ENCODE measurements around the gene RBM23.
"Not testable (repeated sequence)": the region's sequence is repeated elsewhere in the genome, so short reads cannot be mapped to it uniquely, and the experiment has no call there.

RBM23 gene

GRCh38 chr14:22860377-22860776 lies 58.6 kb downstream of the RBM23 start:
- DNase-seq = not testable (repeated sequence)

DNA sequence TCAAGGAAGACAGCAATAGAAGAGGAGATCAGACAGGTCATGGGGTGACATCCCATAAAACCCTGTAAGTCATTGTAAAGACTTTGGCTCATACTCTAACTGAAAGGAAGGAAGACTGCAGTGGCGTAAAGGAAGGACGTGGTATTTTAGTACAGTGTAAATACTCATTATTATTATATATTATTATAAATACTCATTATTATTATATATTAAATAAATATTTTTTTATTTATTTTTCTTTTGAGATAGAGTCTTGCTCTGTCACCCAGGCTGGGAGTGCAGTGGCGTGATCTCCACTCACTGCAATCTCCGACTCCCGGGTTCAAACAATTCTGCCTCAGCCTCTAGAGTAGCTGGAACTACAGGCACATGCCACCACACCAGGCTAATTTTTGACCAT lies 62.5 kb downstream of the RBM23 start:
- DNase-seq = no peak

DNA sequence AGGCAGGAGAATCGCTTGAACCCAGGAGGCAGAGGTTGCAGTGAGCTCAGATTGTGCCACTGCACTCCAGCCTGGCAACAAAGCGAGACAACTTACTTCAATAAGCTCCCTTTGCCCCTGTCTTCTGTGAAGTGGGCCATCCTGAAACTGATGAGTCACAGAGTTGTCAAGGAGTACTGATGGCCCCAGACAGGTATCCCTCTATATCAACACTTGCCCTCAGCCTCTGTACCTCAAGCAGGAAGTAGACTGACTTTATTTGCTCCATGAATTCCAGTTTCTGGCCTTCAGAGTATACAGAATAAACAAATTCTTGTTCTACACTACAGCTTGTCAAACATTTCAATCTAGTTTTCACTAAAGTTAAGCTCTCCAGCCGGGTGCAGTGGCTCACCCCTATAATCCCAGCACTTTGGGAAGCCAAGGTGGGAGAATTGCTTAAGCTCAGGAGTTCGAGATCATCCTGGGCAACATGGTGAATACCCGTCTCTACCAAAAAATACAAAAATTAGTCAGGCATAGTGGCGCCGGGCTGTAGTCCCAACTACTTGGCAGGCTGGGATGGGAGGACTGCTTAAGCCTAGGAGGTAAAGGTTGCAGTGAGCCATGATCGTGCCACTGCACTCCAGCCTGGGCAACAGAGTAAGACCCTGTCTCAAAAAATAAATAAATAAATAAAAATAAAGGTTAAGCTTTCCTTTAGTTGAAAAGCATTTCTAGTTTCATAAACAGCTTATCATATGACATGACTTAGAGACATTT lies 63.8 kb downstream of the RBM23 start:
- no peak for DNase-seq

- DNase-seq = not testable (repeated sequence)
These were observed 64.7 kb downstream of the RBM23 start for GRCh38 chr14:22854296-22854695.

DNA sequence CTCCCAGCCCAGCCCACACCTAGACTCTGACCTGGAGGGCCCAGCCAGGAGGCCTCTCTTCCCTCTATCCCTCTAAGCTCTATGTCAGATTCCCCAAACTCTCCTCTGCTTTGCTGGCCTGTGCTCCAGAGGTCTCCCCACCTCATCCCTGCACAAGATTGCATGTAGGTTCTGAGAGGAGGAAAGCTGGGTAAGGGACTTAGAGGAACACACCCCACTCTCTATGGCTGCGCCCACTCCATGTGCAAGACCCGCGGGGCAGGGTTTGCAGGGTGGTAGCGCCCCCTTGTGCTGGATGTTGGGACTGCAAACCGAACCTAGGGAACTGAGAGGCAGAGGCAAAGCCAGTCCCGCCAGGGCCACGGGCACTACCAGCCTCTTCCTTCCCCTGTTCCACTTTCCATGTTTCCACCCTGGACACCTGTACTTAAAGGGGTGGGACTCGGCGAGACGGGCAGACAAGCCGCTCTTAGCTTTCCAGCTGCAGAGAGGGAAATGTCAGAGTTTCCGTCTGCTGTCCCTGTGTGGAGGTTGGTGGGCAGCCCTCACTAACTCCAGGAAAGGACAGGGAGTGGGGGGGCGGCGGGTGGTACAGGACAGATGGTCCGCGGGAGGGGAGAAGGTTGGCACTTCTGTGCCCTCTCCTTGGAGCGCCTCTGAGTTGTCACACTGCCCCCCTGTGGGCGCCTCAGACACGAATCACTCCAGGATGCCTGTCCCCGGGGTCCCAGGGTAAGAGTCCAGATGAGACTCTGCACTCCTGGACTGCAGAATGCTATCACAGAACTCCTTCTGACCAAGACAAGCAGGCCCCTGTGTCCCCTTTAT lies 65.8 kb downstream of the RBM23 start:
- DNase-seq = peak; percentile 3

GRCh38 chr14:22852599-22852939 lies 66.4 kb downstream of the RBM23 start:
- DNase-seq = no peak

- DNase-seq = not testable (repeated sequence)
These were observed 66.8 kb downstream of the RBM23 start for GRCh38 chr14:22852178-22852577.

GRCh38 chr14:22850944-22851764 lies 67.8 kb downstream of the RBM23 start:
- no peak for DNase-seq

- no peak for DNase-seq
These were observed 69.6 kb downstream of the RBM23 start for GRCh38 chr14:22849212-22849819.

DNA sequence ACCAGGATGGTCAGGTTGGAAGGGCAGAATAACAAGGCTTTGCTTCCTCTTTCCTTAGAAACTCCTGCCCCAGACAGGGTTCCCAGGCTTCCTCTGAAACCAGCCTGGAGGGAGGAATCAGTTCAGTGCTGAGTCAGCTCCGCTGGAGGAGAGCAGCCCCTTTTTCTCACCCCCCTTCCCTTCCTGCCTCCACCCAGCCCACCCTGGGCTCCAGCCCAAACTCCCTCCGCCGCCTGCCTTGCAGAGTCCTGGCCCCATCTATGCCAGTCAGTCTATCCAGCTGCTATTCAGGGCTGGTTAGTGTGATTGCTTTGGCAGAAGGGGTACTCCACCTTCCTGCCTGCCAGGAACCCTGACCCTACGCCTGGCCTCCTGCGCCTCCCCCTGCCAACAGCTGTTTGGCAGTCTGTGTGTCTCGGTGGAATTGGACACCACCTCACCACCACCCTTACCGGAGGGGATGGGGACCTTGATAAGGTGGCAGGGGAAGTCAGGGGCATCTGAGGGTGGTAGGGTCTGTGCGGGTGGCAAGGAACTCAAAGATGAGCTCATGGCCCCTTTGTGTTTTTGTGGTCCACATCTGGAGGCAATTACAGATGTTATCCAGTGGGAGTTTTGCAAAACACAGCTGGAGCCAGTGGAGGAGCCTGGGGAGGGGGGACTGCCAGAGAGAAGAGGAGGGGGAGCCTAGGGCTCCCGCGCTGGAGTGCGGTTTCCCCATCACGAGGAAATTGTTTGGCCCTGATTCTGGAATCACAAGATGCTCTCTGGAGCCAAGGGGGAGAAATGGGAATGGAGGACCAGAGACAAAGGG lies 70.4 kb downstream of the RBM23 start:
- DNase-seq = no peak

DNA sequence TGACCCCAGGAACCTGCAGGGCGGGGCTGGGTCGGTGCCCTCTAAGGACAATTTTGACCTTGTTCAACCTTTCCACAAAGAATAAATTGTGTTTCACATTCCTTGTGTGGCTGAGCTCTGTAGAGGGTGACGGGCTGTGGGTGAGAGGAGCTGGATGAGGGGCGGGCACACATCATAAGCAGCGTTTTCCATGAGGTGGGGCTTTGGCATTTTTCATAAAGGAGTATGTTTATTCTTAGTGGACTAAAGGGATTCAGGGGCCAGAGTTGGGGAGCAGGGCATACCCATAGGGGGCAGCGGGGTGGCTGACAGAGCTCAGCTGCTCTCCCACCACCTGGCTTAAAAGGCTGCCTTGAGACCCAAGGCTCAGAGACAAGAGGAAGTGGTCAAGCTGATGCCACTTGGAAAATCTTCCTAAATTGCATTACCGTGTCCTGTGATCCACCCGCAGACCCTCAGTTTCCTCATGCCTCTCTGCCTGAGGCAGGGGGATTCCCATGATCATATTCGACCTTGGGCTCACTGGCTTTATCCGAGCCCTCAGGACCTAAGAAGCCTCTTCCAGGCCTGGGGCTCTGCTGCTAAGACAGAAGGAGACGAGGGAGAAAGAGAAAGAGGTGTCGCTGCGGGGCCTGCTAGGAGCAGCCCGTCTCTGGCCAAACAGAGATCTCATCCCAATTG lies 71.1 kb downstream of the RBM23 start:
- DNase-seq = no peak

DNA sequence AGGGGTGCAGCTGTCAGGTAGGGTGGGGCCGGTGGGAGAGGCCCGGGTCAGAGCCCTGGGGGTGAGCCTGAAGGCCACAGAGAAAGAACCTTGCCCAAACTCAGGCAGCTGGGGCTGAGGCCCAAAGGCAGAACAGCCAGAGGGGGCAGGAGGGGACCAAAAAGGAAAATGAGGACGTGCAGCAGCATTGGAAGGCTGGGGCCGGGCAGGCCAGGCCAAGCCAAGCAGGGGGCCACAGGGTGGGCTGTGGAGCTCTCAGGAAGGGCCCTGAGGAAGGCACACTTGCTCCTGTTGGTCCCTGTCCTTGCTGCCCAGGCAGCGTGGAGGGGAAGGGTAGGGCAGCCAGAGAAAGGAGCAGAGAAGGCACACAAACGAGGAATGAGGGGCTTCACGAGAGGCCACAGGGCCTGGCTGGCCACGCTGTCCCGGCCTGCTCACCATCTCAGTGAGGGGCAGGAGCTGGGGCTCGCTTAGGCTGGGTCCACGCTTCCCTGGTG lies 72.1 kb downstream of the RBM23 start:
- no peak for DNase-seq

DNA sequence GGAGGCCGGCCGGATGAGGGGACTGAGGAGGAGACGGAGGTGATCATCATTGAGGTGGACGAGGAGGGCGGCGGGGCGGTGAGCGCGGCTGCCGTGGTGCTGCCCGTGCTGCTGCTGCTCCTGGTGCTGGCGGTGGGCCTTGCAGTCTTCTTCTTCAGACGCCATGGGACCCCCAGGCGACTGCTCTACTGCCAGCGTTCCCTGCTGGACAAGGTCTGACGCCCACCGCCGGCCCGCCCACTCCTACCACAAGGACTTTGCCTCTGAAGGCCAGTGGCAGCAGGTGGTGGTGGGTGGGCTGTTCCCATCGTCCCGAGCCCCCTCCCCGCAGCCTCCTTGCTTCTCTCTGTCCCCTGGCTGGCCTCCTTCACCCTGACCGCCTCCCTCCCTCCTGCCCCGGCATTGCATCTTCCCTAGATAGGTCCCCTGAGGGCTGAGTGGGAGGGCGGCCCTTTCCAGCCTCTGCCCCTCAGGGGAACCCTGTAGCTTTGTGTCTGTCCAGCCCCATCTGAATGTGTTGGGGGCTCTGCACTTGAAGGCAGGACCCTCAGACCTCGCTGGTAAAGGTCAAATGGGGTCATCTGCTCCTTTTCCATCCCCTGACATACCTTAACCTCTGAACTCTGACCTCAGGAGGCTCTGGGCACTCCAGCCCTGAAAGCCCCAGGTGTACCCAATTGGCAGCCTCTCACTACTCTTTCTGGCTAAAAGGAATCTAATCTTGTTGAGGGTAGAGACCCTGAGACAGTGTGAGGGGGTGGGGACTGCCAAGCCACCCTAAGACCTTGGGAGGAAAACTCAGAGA lies 72.9 kb downstream of the RBM23 start:
- no peak for DNase-seq

GRCh38 chr14:22845103-22845394 lies 73.9 kb downstream of the RBM23 start:
- DNase-seq = no peak

GRCh38 chr14:22844221-22845102 lies 74.5 kb downstream of the RBM23 start:
- DNase-seq = no peak
